GM12878 (cell line): Measurements from ENCODE around the gene UNC50. TPM values are rescaled to one million over a fixed set of nuclear protein-coding genes. Genes with fewer than 3 reads are reported as not detected.

ENCODE experiments used
- ATAC-seq: fragments of 200-7000 bp; cut with Tn5 transposase; 3 replicates; pipeline ENCODE4 v1.9.1; 2020; ENCODE audit warnings: mild to moderate bottlenecking, moderate library complexity
- Bru-seq: library from RNA; stranded (reverse); fragments of 400-500 nt; gene quantifications from one replicate; lab custom pipeline; 2021; lab: Mats Ljungman, UMichigan
- BruChase-seq, 2 experiments: library from RNA; stranded (reverse); fragments of 400-500 nt; gene quantifications; one replicate each; lab custom pipeline; 2021; lab: Mats Ljungman, UMichigan
- BruUV-seq: library from RNA; stranded (reverse); fragments of 400-500 nt; replicated peaks from 2 replicates; lab custom pipeline; 2021; lab: Mats Ljungman, UMichigan
- CTCF ChIA-PET: fragments of 300-600 bp; sonication (Branson Sonifier 250); formaldehyde crosslinking; extraction: SDS; loops from one replicate; lab custom pipeline; 2021; ENCODE audit warnings: inconsistent platforms; lab: Yijun Ruan, JAX
- POLR2A ChIA-PET: fragments of 350-600 bp; formaldehyde crosslinking; extraction: SDS; loops from one replicate; lab custom pipeline; 2021; ENCODE audit warnings: inconsistent platforms; lab: Charles Lee
- RAD21 ChIA-PET: fragments of 300-600 bp; sonication (Branson Sonifier 250); formaldehyde crosslinking; loops from one replicate; lab custom pipeline; 2023; ENCODE audit warnings: antibody characterized with exemption; ENCODE audit not compliant: unreplicated experiment; lab: Charles Lee
- SMC1A ChIA-PET: fragments of 300-600 bp; sonication (Branson Sonifier 250); formaldehyde crosslinking; loops from one replicate; lab custom pipeline; 2023; ENCODE audit not compliant: unreplicated experiment, uncharacterized antibody; lab: Charles Lee
- DNase-seq: peaks from one replicate; pipeline ENCODE4 v3.0.0-alpha.2; 2011; ENCODE audit warnings: low read depth, low spot score
- FAIRE-seq: peaks from 3 replicates; lab custom pipeline; 2011; peaks lifted over from hg19 to GRCh38; lab: Jason Lieb, UNC
- H2AFZ ChIP-seq: 2 replicates; pipeline ENCODE4 v1.6.0; 2011; ENCODE audit warnings: low read depth, low read length, control low read depth; ENCODE audit not compliant: control insufficient read depth
- H3K27ac ChIP-seq: 2 replicates; pipeline ENCODE4 v1.5.1; 2011; ENCODE audit warnings: control low read depth; ENCODE audit not compliant: control insufficient read depth, insufficient read depth
- H3K27me3 ChIP-seq, 2 experiments: replicated peaks in 1 of 2; 2 replicates each; pipeline versions ENCODE4 v1.6.0 to v1.6.1; 2011; ENCODE audit warnings: low read length in 1 of 2; ENCODE audit not compliant: control insufficient read depth in 2 of 2, insufficient read depth in 2 of 2
- H3K36me3 ChIP-seq, 2 experiments: 2 replicates each; pipeline ENCODE4 v1.5.1; 2011; ENCODE audit warnings: low read length in 1 of 2; ENCODE audit not compliant: control insufficient read depth in 2 of 2, insufficient read depth in 2 of 2
- H3K4me1 ChIP-seq: 2 replicates; pipeline ENCODE4 v1.6.1; 2011; ENCODE audit warnings: mild to moderate bottlenecking, low read length, moderate library complexity, mixed read lengths; ENCODE audit not compliant: control insufficient read depth, insufficient read depth
- H3K4me2 ChIP-seq: 2 replicates; pipeline ENCODE4 v1.6.0; 2011; ENCODE audit warnings: control low read depth; ENCODE audit not compliant: control insufficient read depth, insufficient read depth
- H3K4me3 ChIP-seq: fragments of 200-600 bp; sonication (generic); 2 replicates; pipeline ENCODE4 v1.5.1; 2016
- H3K79me2 ChIP-seq: 2 replicates; pipeline ENCODE4 v1.6.0; 2011; ENCODE audit warnings: low read length; ENCODE audit not compliant: control insufficient read depth, insufficient read depth
- H3K9ac ChIP-seq: 2 replicates; pipeline ENCODE4 v1.8.0; 2011; ENCODE audit warnings: low read length, control low read depth, mixed read lengths; ENCODE audit not compliant: control insufficient read depth, insufficient read depth
- H3K9me3 ChIP-seq: replicated peaks from 3 replicates; pipeline ENCODE4 v1.5.1; 2011; ENCODE audit warnings: mild to moderate bottlenecking, low read length; ENCODE audit not compliant: control insufficient read depth, insufficient read depth
- H4K20me1 ChIP-seq: 2 replicates; pipeline ENCODE4 v1.6.0; 2011; ENCODE audit not compliant: control insufficient read depth, insufficient read depth
- ATF7 ChIP-seq: fragments of 450-650 bp; IDR thresholded peaks from 2 replicates; pipeline ENCODE4 v1.6.1; 2016; ENCODE audit warnings: low read depth, mild to moderate bottlenecking
- BCL11A ChIP-seq: IDR thresholded peaks from 2 replicates; pipeline ENCODE4 v1.6.1; 2011; ENCODE audit warnings: low read depth, low read length
- CBX5 ChIP-seq: sonication (generic); IDR thresholded peaks from 2 replicates; pipeline ENCODE4 v1.6.1; 2016; ENCODE audit warnings: low read depth, moderate library complexity, mild to moderate bottlenecking, inconsistent platforms
- EED ChIP-seq: sonication (generic); IDR thresholded peaks from 2 replicates; pipeline ENCODE4 v1.6.1; 2016; ENCODE audit warnings: antibody characterized with exemption, low read depth
- FOXK2 ChIP-seq: fragments of 450-650 bp; IDR thresholded peaks from 2 replicates; pipeline ENCODE4 v1.6.1; 2017; ENCODE audit warnings: mild to moderate bottlenecking, moderate library complexity
- HCFC1 ChIP-seq: fragments of 150-350 bp; IDR thresholded peaks from 2 replicates; pipeline ENCODE4 v1.6.1; 2014; ENCODE audit warnings: low read length
- MYB ChIP-seq: fragments of 150-350 bp; IDR thresholded peaks from 2 replicates; pipeline ENCODE4 v1.6.1; 2014; ENCODE audit warnings: mild to moderate bottlenecking, low read depth, low read length, borderline replicate concordance
- SMC3 ChIP-seq: IDR thresholded peaks from 2 replicates; pipeline ENCODE4 v1.6.1; 2011; ENCODE audit warnings: low read length, improper control_type of control experiment, borderline replicate concordance
- TBL1XR1 ChIP-seq: IDR thresholded peaks from 2 replicates; pipeline ENCODE4 v1.6.1; 2012; ENCODE audit warnings: low read depth, low read length, improper control_type of control experiment
- WGBS: methylation state at CpG from one replicate; pipeline ENCODE4 v1.1.6; 2016; ENCODE audit warnings: low lambda C conversion rate; ENCODE audit not compliant: insufficient replicate concordance, insufficient coverage; ENCODE audit errors: missing lambda C conversion rate; 5-methylcytosine and 5-hydroxymethylcytosine counted together
- in situ Hi-C: fragments of 300-500 bp; cut with MboI; formaldehyde crosslinking; loops from 9 replicates; pipeline ENCODE4 v1.14.3; 2018; ENCODE audit warnings: mixed read lengths
- intact Hi-C: fragments of 100-400 bp; cut with micrococcal nuclease; formaldehyde crosslinking; loops from one replicate; pipeline ENCODE4 v1.14.2; 2022; ENCODE audit not compliant: unreplicated experiment
- long read RNA-seq, 2 experiments: library from polyadenylated mRNA; unstranded; transcript quantifications; one replicate each; pipeline ENCODE4 v2.0.0, GENCODE V29; 2019 to 2020
- polyA minus RNA-seq, 3 experiments: library from RNA; depleted of rRNA, polyadenylated mRNA; stranded (reverse); fragments of >200 nt; gene quantifications; 2 replicates each; pipeline ENCODE4 v1.2.3, GENCODE V29; 2011
- polyA plus RNA-seq, 11 experiments: library from polyadenylated mRNA; depleted of rRNA in 4 of 11; unstranded in 6 of 11; stranded (reverse) in 5 of 11; fragments of >200 nt; fragmentation: Nextera tagmentation in 4 of 11; fragmentation: Illumina TruSeq in 1 of 11; extraction: Ambion mirVana in 4 of 11; extraction: Trizol in 1 of 11; gene quantifications; 1 replicate in 1 of 11; 2 replicates in 10 of 11; pipeline versions ENCODE4 v1.2.1 to v1.2.3, GENCODE V29; 2011 to 2016; ENCODE audit warnings: inconsistent platforms in 2 of 11, missing spikeins in 2 of 11, low read depth in 1 of 11
- total RNA-seq, 4 experiments: library from RNA; depleted of rRNA in 3 of 4; stranded (reverse); fragments of >200 nt in 3 of 4; fragmentation: Illumina TruSeq in 1 of 4; extraction: Trizol in 1 of 4; gene quantifications; 2 replicates each; pipeline versions ENCODE4 v1.2.1 to v1.2.3, GENCODE V29; 2013 to 2021
- TF ChIP-seq, protein P1 (sequence below): fragments of 450-650 bp; IDR thresholded peaks from 2 replicates; pipeline ENCODE4 v1.6.1; 2017; ENCODE audit warnings: mild to moderate bottlenecking, moderate library complexity
- TF ChIP-seq, protein P2 (sequence below): IDR thresholded peaks from 2 replicates; pipeline ENCODE4 v1.6.1; 2012; ENCODE audit warnings: low read length, inconsistent platforms

UNC50 gene, protein sequence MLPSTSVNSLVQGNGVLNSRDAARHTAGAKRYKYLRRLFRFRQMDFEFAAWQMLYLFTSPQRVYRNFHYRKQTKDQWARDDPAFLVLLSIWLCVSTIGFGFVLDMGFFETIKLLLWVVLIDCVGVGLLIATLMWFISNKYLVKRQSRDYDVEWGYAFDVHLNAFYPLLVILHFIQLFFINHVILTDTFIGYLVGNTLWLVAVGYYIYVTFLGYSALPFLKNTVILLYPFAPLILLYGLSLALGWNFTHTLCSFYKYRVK
- total RNA-seq (2013; cell fraction: nucleolus; rRNA removed), result 58.0 and 61.0 TPM in 2 replicates
- total RNA-seq (2014; rRNA removed) (34.6 and 34.8 TPM in 2 replicates), total RNA-seq (2014; rRNA removed; fragmentation: Illumina TruSeq; extraction: Trizol) (27.9 and 28.0 TPM in 2 replicates), total RNA-seq (2021) (25.5 and 25.8 TPM in 2 replicates), polyA plus RNA-seq (2011; rRNA removed) (60.3 and 77.1 TPM in 2 replicates), polyA plus RNA-seq (2014; fragmentation: Illumina TruSeq; extraction: Trizol) (34.8 and 42.4 TPM in 2 replicates), polyA plus RNA-seq (2014; fragmentation: Nextera tagmentation; extraction: Ambion mirVana) (10 to 100 TPM; 40.8 to 59.5 TPM), polyA plus RNA-seq (2014; rRNA removed) (33.1 TPM in 2 replicates), polyA plus RNA-seq (2016; fragmentation: Nextera tagmentation; extraction: Ambion mirVana) (10 to 100 TPM; 68.1 to 76.3 TPM), polyA minus RNA-seq (2011; rRNA and poly(A)+ RNA removed) (13.5 and 14.5 TPM in 2 replicates), Bru-seq, nascent RNA (percentile 95 among the genes with signal in this experiment), BruChase-seq, experiment 1, labeled RNA remaining after a 6-hour chase (percentile 96 among the genes with signal in this experiment), BruChase-seq, experiment 2, labeled RNA remaining after a 2-hour chase (percentile 98 among the genes with signal in this experiment)
- 15.3 TPM for polyA plus RNA-seq (2011; ENCODE audit: low read depth)
- 22.9 and 32.3 TPM in 2 replicates for polyA plus RNA-seq (2011; cell fraction: cytosol; rRNA removed)
- polyA plus RNA-seq (2011; cell fraction: nucleus; rRNA removed), result 38.9 and 45.6 TPM in 2 replicates
- polyA plus RNA-seq (2012), result 23.9 and 26.4 TPM in 2 replicates
- polyA minus RNA-seq (2011; cell fraction: cytosol; rRNA and poly(A)+ RNA removed), result 4.0 and 7.1 TPM in 2 replicates
- 16.3 and 22.8 TPM in 2 replicates for polyA minus RNA-seq (2011; cell fraction: nucleus; rRNA and poly(A)+ RNA removed)
- long read RNA-seq, experiment 1, transcript UNC50-201 (6 exons, 1,143 nt), result major isoform, 20 of 32 reads
- long read RNA-seq, experiment 1, partial matches to known transcripts, result 3 of 32 reads
- long read RNA-seq, experiment 1, other reads (novel, unspliced or antisense), result 8 of 32 reads
- long read RNA-seq, experiment 2, transcript UNC50-201 (6 exons, 1,143 nt), result major isoform, 183 of 215 reads
- long read RNA-seq, experiment 2, partial matches to known transcripts, result 3 of 215 reads
- long read RNA-seq, experiment 2, other reads (novel, unspliced or antisense), result 29 of 215 reads

DNA sequence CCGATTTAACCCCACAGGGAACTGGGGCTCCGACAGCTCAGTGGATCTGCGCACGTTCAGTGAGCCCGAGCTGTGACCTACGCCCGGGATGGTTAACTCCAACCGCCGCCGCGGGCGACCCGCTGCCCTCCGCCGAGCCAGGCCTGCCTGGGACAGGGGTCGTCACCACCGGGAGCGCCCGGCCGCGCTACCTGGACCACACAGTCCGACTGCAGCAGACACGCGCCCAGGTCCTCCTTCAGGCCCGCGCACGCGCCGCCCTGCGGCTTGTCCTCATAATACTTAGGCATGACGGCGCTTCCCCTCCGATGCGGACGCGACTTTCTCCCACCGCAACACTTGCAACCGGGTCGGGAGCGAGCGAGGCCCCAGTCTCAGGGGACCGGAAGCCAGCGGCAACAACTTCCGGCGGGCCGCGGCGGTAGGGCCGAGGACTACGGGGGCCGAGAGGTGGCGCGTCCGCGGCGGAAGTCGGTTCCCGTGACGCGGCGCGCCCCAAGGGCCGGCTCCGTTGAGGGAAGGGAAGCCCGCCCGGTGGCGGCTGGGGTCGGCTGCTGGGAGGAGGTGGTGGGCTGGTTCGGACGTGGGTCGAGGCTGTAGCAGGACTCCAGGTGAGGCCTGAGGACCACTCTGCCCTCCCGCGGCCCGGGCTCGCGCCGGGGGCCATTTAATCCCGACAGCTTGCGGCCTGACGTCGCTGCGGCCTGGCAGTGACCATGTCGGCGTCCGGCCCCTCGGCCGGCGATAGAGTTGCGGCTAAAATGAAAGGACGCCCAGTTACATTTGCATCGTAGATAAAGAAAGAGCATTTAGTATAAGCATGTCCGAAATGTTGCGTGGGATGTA is at the start of gene UNC50, which contains the start of gene COA5:
TSS of gene UNC50 (plus strand) at position 474 of the 846 bp plus-strand sequence. CDS start 1,171 bp downstream, outside the sequence.
TSS of gene COA5 (minus strand) at position 397 of the 846 bp plus-strand sequence. CDS start at position 290, 107 bp downstream.
- RAD21 ChIA-PET, result interaction anchor here (0.7 to 1.5 kb wide), 4 partner anchors 19 to 229 kb away, joined by 3 to 6 read pairs (median 4); no protein-coding TSS in a partner anchor
- no peak for FAIRE-seq
- TF ChIP-seq BCL11A (no peak; the same call in 1 of the 2 replicates), CBX5 (no peak), MYB (no peak), SMC3 (no peak), EED (peak; percentile 18; the same call in 1 of the 2 replicates), ATF7 (no peak), FOXK2 (peak; percentile 65), HCFC1 (peak; percentile 69), TBL1XR1 (no peak)
- TF ChIP-seq, protein P1, sequence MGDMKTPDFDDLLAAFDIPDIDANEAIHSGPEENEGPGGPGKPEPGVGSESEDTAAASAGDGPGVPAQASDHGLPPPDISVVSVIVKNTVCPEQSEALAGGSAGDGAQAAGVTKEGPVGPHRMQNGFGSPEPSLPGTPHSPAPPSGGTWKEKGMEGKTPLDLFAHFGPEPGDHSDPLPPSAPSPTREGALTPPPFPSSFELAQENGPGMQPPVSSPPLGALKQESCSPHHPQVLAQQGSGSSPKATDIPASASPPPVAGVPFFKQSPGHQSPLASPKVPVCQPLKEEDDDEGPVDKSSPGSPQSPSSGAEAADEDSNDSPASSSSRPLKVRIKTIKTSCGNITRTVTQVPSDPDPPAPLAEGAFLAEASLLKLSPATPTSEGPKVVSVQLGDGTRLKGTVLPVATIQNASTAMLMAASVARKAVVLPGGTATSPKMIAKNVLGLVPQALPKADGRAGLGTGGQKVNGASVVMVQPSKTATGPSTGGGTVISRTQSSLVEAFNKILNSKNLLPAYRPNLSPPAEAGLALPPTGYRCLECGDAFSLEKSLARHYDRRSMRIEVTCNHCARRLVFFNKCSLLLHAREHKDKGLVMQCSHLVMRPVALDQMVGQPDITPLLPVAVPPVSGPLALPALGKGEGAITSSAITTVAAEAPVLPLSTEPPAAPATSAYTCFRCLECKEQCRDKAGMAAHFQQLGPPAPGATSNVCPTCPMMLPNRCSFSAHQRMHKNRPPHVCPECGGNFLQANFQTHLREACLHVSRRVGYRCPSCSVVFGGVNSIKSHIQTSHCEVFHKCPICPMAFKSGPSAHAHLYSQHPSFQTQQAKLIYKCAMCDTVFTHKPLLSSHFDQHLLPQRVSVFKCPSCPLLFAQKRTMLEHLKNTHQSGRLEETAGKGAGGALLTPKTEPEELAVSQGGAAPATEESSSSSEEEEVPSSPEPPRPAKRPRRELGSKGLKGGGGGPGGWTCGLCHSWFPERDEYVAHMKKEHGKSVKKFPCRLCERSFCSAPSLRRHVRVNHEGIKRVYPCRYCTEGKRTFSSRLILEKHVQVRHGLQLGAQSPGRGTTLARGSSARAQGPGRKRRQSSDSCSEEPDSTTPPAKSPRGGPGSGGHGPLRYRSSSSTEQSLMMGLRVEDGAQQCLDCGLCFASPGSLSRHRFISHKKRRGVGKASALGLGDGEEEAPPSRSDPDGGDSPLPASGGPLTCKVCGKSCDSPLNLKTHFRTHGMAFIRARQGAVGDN, result peak; percentile 75
- TF ChIP-seq, protein P2, sequence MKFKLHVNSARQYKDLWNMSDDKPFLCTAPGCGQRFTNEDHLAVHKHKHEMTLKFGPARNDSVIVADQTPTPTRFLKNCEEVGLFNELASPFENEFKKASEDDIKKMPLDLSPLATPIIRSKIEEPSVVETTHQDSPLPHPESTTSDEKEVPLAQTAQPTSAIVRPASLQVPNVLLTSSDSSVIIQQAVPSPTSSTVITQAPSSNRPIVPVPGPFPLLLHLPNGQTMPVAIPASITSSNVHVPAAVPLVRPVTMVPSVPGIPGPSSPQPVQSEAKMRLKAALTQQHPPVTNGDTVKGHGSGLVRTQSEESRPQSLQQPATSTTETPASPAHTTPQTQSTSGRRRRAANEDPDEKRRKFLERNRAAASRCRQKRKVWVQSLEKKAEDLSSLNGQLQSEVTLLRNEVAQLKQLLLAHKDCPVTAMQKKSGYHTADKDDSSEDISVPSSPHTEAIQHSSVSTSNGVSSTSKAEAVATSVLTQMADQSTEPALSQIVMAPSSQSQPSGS, result no peak

More for the DNA sequence above, at the start of gene UNC50, which contains the start of gene COA5:
- peaks cover 2 to 18% of the 10 kb centered on the region in 2 experiments; a peak in 3 of 4 replicates for H3K36me3 ChIP-seq
- in situ Hi-C loops, result no loop called here
- SMC1A ChIA-PET, result interaction anchor here (0.7 to 1.3 kb wide), 3 partner anchors 12 to 41 kb away, joined by 3 to 4 read pairs (median 3); no protein-coding TSS in a partner anchor
- intact Hi-C loops, result loop anchor here (5.0 kb wide), 1 partner anchor 141 kb away; no protein-coding TSS in a partner anchor
- peak; percentile 88 for ATAC-seq
- CTCF ChIA-PET, result interaction anchor here (0.6 to 1.2 kb wide), 4 partner anchors 9 to 152 kb away, joined by 3 to 4 read pairs (median 4); no protein-coding TSS in a partner anchor
- BruUV-seq, result no TSS peak
- peak within 1 kb of the TSS; percentile 99 for H3K4me2 ChIP-seq
- peaks cover 54% of the 10 kb centered on the region for H3K79me2 ChIP-seq
- H3K9ac ChIP-seq, result peak within 1 kb of the TSS; percentile 93
- peak within 1 kb of the TSS; percentile 87 for H3K4me3 ChIP-seq
- under 1% methylated on average over 80 of the region's 93 CpGs for WGBS
- H3K4me1 ChIP-seq, result peaks cover 9% of the 10 kb centered on the region
- 0 out of 2 replicates have a peak, but pooled peaks cover 3% of the 10 kb centered on the region for H4K20me1 ChIP-seq
- peak within 1 kb of the TSS; percentile 91 for H2AFZ ChIP-seq
- no peaks in the 10 kb centered on the region for H3K27me3 ChIP-seq
- POLR2A ChIA-PET, result interaction anchor here (0.8 kb wide), 1 partner anchor 97 kb away, joined by 3 read pairs; no protein-coding TSS in a partner anchor
- no peaks in the 10 kb centered on the region; the same call in 2 of the 3 replicates for H3K9me3 ChIP-seq
- H3K27ac ChIP-seq, result peak within 1 kb of the TSS; percentile 84
- peak; percentile 37 for DNase-seq
